ENCODE results near the gene ERC2.

DNA sequence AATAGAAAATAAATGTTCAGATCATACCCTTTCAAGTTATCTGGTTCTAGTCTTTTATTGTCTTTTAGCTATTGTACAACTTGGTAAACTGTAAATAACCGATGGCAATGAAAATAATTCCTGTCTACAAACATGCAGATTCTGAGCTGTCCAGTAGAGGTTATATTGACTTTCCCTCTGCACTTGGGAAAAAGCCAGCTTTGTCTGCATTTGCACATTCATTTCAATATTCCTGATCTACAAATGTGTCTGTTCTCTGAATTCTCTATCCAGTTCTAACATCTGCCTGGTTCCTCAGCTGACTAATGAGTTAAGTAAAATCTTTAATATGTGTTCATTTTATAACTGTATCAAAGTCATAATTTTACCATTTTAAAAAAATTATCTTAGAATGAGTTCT, 408.5 kb downstream of the ERC2 start:
- TF ChIP-seq CEBPB (IDR thresholded peaks at IDR 0.05) (no peak), YY1 (IDR thresholded peaks at IDR 0.05; ENCODE audit: low read depth) (no peak), RAD21 (IDR thresholded peaks at IDR 0.05; ENCODE audit: low read depth) (no peak), TAF1 (IDR thresholded peaks at IDR 0.05; ENCODE audit: low read depth) (no peak), TCF12 (IDR thresholded peaks at IDR 0.05; ENCODE audit: low read depth) (no peak), FOXM1 (IDR thresholded peaks at IDR 0.05; ENCODE audit: borderline replicate concordance, low read depth) (no peak)

Data from Ishikawa (cell line).